Loucy (cell line): Measurements from ENCODE around the gene RNF4.

ENCODE experiments used
- H2AFZ ChIP-seq: fragments of 200-600 bp; sonication (generic); 2 replicates; pipeline ENCODE4 v1.6.0; 2016; ENCODE audit warnings: antibody characterized with exemption, mild to moderate bottlenecking, low read length, moderate library complexity
- H3F3A ChIP-seq: fragments of 200-600 bp; 2 replicates; pipeline ENCODE4 v1.6.0; 2016; ENCODE audit warnings: antibody characterized with exemption, low read depth, mild to moderate bottlenecking
- H3K27me3 ChIP-seq: fragments of 200-600 bp; sonication (generic); 2 replicates; pipeline ENCODE4 v1.6.1; 2014; ENCODE audit warnings: low read length, mild to moderate bottlenecking; ENCODE audit not compliant: insufficient read depth, poor library complexity, severe bottlenecking
- H3K36me3 ChIP-seq: fragments of 200-600 bp; sonication (generic); 2 replicates; pipeline ENCODE4 v1.6.1; 2016; ENCODE audit warnings: low read length; ENCODE audit not compliant: insufficient read depth
- H3K4me1 ChIP-seq: fragments of 200-600 bp; sonication (generic); 2 replicates; pipeline ENCODE4 v1.5.1; 2014; ENCODE audit warnings: low read length, mild to moderate bottlenecking; ENCODE audit not compliant: insufficient read depth, poor library complexity, severe bottlenecking
- H3K4me2 ChIP-seq: fragments of 200-600 bp; sonication (generic); 2 replicates; pipeline ENCODE4 v1.6.0; 2014; ENCODE audit warnings: antibody characterized with exemption, low read length, low read depth, mild to moderate bottlenecking; ENCODE audit not compliant: poor library complexity, severe bottlenecking
- H3K4me3 ChIP-seq: fragments of 200-600 bp; sonication (generic); 2 replicates; pipeline ENCODE4 v1.5.1; 2014; ENCODE audit warnings: low read length, mild to moderate bottlenecking, mixed read lengths; ENCODE audit not compliant: poor library complexity, severe bottlenecking
- H3K79me2 ChIP-seq: fragments of 200-600 bp; sonication (generic); 2 replicates; pipeline ENCODE4 v1.6.1; 2014; ENCODE audit warnings: low read length; ENCODE audit not compliant: insufficient read depth
- H3K9ac ChIP-seq: fragments of 200-600 bp; sonication (generic); 2 replicates; pipeline ENCODE4 v1.6.0; 2014; ENCODE audit warnings: mild to moderate bottlenecking, low read depth, low read length, moderate library complexity; ENCODE audit not compliant: poor library complexity, severe bottlenecking
- H3K9me2 ChIP-seq: fragments of 200-600 bp; sonication (generic); replicated peaks from 2 replicates; pipeline ENCODE4 v1.6.1; 2016; ENCODE audit warnings: low read depth, low read length, mixed read lengths
- H3K9me3 ChIP-seq: fragments of 200-600 bp; sonication (generic); 2 replicates; pipeline ENCODE4 v1.6.1; 2014; ENCODE audit warnings: mild to moderate bottlenecking, antibody characterized with exemption, low read length, low read depth; ENCODE audit not compliant: insufficient read depth
- H4K20me1 ChIP-seq: fragments of 200-600 bp; sonication (generic); 2 replicates; pipeline ENCODE4 v1.6.0; 2014; ENCODE audit warnings: antibody characterized with exemption, low read length, mild to moderate bottlenecking; ENCODE audit not compliant: insufficient read depth, poor library complexity, severe bottlenecking
- EZH2phosphoT487 ChIP-seq: fragments of 200-600 bp; IDR thresholded peaks from 2 replicates; pipeline ENCODE4 v1.6.1; 2018; ENCODE audit warnings: antibody characterized with exemption, mild to moderate bottlenecking, moderate library complexity, borderline replicate concordance
- TF ChIP-seq, protein P1 (sequence below): fragments of 200-600 bp; sonication (generic); conservative IDR thresholded peaks from 2 replicates; pipeline ENCODE4 v1.5.1; 2014; ENCODE audit warnings: mild to moderate bottlenecking, antibody characterized with exemption, low read length

The RNF4 gene

DNA sequence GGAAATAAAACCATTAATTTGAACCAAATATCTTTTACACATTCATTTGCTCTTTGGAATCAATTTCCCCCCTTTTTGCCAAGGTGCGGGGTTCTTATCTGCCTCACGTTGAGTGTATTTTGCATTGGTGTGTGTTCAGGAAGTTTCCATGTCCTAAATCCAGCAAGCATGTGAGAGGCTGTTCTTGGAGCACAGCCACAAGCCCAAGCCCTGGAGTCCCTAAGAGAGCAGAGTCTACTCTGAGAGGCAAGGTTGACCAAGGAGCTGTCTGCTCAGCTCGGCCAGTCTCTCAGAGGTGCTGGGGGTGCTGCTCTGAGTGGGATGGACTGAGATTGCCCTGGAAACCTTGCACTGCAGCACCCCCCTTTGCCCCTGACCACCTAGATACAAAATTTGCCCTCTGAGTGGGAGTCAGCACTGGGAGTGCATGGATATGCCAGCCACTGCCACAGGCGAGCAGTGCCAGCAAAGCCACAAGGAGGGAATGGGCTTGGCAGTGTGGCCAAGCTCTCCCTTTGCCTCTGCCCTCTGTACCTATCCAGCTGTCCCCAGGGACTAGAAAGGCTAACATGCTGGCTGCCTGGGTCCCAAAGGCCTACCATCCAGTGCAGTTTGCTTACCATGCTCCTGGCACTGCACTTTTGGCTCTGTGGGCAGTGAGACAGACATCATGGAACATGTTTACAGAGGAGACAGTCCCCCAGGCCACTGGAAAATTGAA lies 47.1 kb downstream of the RNF4 start:
- Histone ChIP-seq H3K4me1 (no peaks in the 10 kb centered on the region), H3K4me3 (no peak overlapping the region), H4K20me1 (no peaks in the 10 kb centered on the region), H3K27me3 (no peaks in the 10 kb centered on the region), H3K9me3 (no peaks in the 10 kb centered on the region), H3F3A (no peaks in the 10 kb centered on the region), H3K79me2 (peaks cover under 1% of the 10 kb centered on the region; the same call in 1 of the 2 replicates), H3K9me2 (no peaks in the 10 kb centered on the region), H3K36me3 (peaks cover 51% of the 10 kb centered on the region; the same call in 1 of the 2 replicates), H3K9ac (no peak overlapping the region), H3K4me2 (no peak overlapping the region), H2AFZ (no peak overlapping the region)
- TF ChIP-seq, protein P1, sequence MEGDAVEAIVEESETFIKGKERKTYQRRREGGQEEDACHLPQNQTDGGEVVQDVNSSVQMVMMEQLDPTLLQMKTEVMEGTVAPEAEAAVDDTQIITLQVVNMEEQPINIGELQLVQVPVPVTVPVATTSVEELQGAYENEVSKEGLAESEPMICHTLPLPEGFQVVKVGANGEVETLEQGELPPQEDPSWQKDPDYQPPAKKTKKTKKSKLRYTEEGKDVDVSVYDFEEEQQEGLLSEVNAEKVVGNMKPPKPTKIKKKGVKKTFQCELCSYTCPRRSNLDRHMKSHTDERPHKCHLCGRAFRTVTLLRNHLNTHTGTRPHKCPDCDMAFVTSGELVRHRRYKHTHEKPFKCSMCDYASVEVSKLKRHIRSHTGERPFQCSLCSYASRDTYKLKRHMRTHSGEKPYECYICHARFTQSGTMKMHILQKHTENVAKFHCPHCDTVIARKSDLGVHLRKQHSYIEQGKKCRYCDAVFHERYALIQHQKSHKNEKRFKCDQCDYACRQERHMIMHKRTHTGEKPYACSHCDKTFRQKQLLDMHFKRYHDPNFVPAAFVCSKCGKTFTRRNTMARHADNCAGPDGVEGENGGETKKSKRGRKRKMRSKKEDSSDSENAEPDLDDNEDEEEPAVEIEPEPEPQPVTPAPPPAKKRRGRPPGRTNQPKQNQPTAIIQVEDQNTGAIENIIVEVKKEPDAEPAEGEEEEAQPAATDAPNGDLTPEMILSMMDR: no peak
- no peak for TF ChIP-seq EZH2phosphoT487

GRCh38 chr4:2516635-2517034 lies 47.7 kb downstream of the RNF4 start:
- H4K20me1 ChIP-seq: no peaks in the 10 kb centered on the region
- H3K79me2 ChIP-seq: no peaks in the 10 kb centered on the region
- H2AFZ ChIP-seq: no peak overlapping the region

DNA sequence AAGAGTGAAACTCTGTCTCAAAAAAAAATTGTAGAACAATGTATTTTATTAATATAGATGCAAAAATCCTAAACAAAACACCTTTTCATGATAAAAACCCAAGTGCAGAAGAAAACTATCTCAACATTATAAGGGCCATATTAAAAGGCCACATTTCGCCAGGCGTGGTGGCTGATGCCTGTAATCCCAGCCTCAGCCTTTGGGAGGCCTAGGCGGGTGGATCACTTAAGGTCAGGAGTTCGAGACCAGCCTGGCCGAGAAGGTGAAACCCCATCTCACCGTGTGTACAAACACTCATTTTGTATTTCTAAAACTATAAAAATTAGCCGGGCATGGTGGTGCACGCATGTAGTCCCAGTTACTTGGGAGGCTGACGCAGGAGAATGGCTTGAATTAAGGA lies 57.7 kb downstream of the RNF4 start:
- Histone ChIP-seq H2AFZ (no peak overlapping the region), H3K36me3 (no peaks in the 10 kb centered on the region)

More at GRCh38 chr4:2516635-2517034, 47.7 kb downstream of the RNF4 start:
- Histone ChIP-seq H3K4me1 (no peaks in the 10 kb centered on the region), H3F3A (no peaks in the 10 kb centered on the region), H3K4me3 (no peak overlapping the region), H3K9me3 (no peaks in the 10 kb centered on the region), H3K27me3 (no peaks in the 10 kb centered on the region), H3K9ac (no peak overlapping the region), H3K9me2 (no peaks in the 10 kb centered on the region), H3K36me3 (peaks cover 48% of the 10 kb centered on the region; the same call in 1 of the 2 replicates), H3K4me2 (no peak overlapping the region)
- no peak for TF ChIP-seq EZH2phosphoT487
- TF ChIP-seq, protein P1: no peak

More for the DNA sequence above, 57.7 kb downstream of the RNF4 start:
- no peaks in the 10 kb centered on the region for H3K79me2 ChIP-seq
- no peak overlapping the region for H3K4me2 ChIP-seq
- H4K20me1 ChIP-seq: no peaks in the 10 kb centered on the region
- no peaks in the 10 kb centered on the region for H3K9me3 ChIP-seq
- H3K9me2 ChIP-seq: no peaks in the 10 kb centered on the region
- no peak overlapping the region for H3K4me3 ChIP-seq
- no peaks in the 10 kb centered on the region for H3F3A ChIP-seq
- no peak for TF ChIP-seq EZH2phosphoT487
- TF ChIP-seq, protein P1: 0 out of 2 replicates have a peak, but pooled peaks have one; percentile 9
- no peak overlapping the region for H3K9ac ChIP-seq
- no peaks in the 10 kb centered on the region for H3K4me1 ChIP-seq
- H3K27me3 ChIP-seq: no peaks in the 10 kb centered on the region
